ENCODE data around the gene GPRC6A. TPM values are rescaled to one million over a fixed set of nuclear protein-coding genes. Genes with fewer than 3 reads are reported as not detected.

The GPRC6A gene
- total and polyA plus RNA-seq, 2 of the 13 experiments (the other 11 are each of a cell fraction or from before 2014, with no cell fraction given), result not detected

- TF ChIP-seq PBX3 (CRISPR knock-in tag; IDR thresholded peaks at IDR 0.05; ENCODE audit: borderline replicate concordance) (no peak), TRIM22 (IDR thresholded peaks at IDR 0.05) (no peak), SMC3 (IDR thresholded peaks at IDR 0.05; ENCODE audit: low read length) (no peak), THAP7 (CRISPR knock-in tag; IDR thresholded peaks at IDR 0.05) (no peak)
Measured at GRCh38 chr6:116797585-116797984, 31.3 kb downstream of the GPRC6A start (continued).

GRCh38 chr6:116793224-116793623 is 35.7 kb downstream of the GPRC6A start:
- no peak for TF ChIP-seq TIGD3 (CRISPR knock-in tag; IDR thresholded peaks at IDR 0.05; ENCODE audit: borderline replicate concordance)
- no peak for TF ChIP-seq YY1 (IDR thresholded peaks at IDR 0.05; ENCODE audit: insufficient read depth, insufficient replicate concordance, low read depth, low read length)
- TF ChIP-seq ZBTB49 (CRISPR knock-in tag; IDR thresholded peaks at IDR 0.05; ENCODE audit: borderline replicate concordance), result no peak
- no peak for TF ChIP-seq ZNF556 (CRISPR knock-in tag; IDR thresholded peaks at IDR 0.05; ENCODE audit: borderline replicate concordance)
- H3K79me2 ChIP-seq (ENCODE audit: insufficient read depth, low read length), result no peaks in the 10 kb centered on the region
- CTCF ChIA-PET (ENCODE audit: low intra/inter-chr PET ratio, low total read pairs), result no interaction called here
- no TSS peak for BruUV-seq (replicated peaks)
- H4K20me1 ChIP-seq (ENCODE audit: insufficient read depth, low read length), result no peaks in the 10 kb centered on the region
- no peak for ATAC-seq
- no peak for DNase-seq (ENCODE audit: low spot score)
- peaks cover 0 to 7% of the 10 kb centered on the region in 2 experiments; a peak in 2 of 5 replicates for H3K27me3 ChIP-seq (ENCODE audit: control insufficient read depth in 1 of 2, insufficient read depth in 2 of 2, low read length in 2 of 2)
- no peaks in the 10 kb centered on the region for H3K4me1 ChIP-seq (ENCODE audit: insufficient read depth, low read length)
- no peak overlapping the region for H3K4me3 ChIP-seq (replicated peaks in 1 of 3; ENCODE audit: insufficient read depth in 1 of 3, low read depth in 2 of 3, low read length in 3 of 3)
- POLR2A ChIA-PET, result no interaction called here
- H3K4me2 ChIP-seq (ENCODE audit: low read depth, low read length), result no peak overlapping the region
- FAIRE-seq, result no peak
- H2AFZ ChIP-seq (ENCODE audit: low read length), result no peak overlapping the region
- WGBS (ENCODE audit: low lambda C conversion rate), result 6% methylated on average over 3 of the region's 3 CpGs
- H3K36me3 ChIP-seq (replicated peaks in 1 of 2; ENCODE audit: control insufficient read depth in 1 of 2, insufficient read depth in 2 of 2, low read length in 2 of 2), result no peaks in the 10 kb centered on the region
- intact Hi-C loops (cut with micrococcal nuclease; ENCODE audit: unreplicated experiment), result no loop called here
- in situ Hi-C loops (cut with HindIII; ENCODE audit: extremely low pct_ligation_motif_present, low pct_unique_long_range_greater_than_20kb), result no loop called here
- H3K9me3 ChIP-seq (ENCODE audit: low read length), result no peaks in the 10 kb centered on the region
- H3K9ac ChIP-seq (ENCODE audit: insufficient read depth, low read depth, low read length), result no peak overlapping the region
- no peak overlapping the region for H3K27ac ChIP-seq (ENCODE audit: extremely low read length, insufficient read depth, low read length)

Data from HepG2 (cell line).